A549 treated with AZD9567 at 1 μM for 4 hours (cell line): ENCODE data around the gene RCN1. TPM values are rescaled to one million over a fixed set of nuclear protein-coding genes. Genes with fewer than 3 reads are reported as not detected.

Source experiments
- total RNA-seq: library from RNA; stranded (reverse); fragments of 200-300 nt; extraction: Qiagen RNA extraction; gene quantifications from 5 replicates; pipeline ENCODE4 v1.2.3, GENCODE V29; 2022; ENCODE audit not compliant: insufficient read depth

RCN1 gene
- total RNA-seq, result 155 to 167 TPM (median 161 TPM) in 5 replicates

DNA sequence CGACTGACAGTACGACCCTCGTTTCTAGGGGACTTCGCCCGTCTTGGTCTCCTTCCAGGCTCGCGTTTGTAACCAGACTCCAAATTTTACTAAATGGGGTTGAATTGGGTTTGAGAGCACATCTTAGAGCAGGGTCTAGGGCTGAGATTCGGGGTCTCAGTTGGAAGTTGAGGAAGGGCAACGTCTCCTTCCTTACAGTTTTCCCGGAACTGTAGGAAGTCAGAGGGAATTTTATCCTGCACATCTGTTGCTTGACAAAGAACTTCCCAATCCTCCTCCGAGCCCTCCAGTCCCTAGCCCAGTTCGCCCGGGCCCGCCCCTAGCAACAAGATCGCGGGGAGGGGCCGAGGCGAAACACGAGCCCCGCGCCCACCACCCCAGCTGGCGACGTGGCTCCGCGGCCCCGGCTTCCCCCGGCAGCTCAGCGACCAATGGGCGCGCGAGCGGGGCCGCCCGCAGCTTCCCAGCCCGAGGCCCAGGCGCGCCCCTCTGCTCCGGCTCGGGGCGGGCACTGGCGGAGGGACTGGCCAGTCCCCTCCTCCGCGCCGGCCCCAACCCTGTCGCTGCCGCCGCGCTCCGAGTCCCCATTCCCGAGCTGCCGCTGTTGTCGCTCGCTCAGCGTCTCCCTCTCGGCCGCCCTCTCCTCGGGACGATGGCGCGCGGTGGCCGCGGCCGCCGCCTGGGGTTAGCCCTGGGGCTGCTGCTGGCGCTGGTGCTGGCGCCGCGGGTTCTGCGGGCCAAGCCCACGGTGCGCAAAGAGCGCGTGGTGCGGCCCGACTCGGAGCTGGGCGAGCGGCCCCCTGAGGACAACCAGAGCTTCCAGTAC is at the start of gene RCN1:
Gene RCN1 (plus strand): TSS at position 530 of the 826 bp plus-strand sequence. CDS start 123 bp downstream, at position 653.

